HEK293 (cell line): ENCODE data around the gene NSDHL.

ENCODE experiments used
- YY1 ChIP-seq: fragments of 450-650 bp; formaldehyde crosslinking; IDR thresholded peaks from 2 replicates; pipeline ENCODE4 v1.5.1; 2018; ENCODE audit warnings: missing biosample characterization, missing genetic modification characterization
- ZNF473 ChIP-seq: fragments of 450-650 bp; formaldehyde crosslinking; IDR thresholded peaks from 2 replicates; pipeline ENCODE4 v1.5.1; 2017; ENCODE audit warnings: missing biosample characterization, missing genetic modification characterization

DNA sequence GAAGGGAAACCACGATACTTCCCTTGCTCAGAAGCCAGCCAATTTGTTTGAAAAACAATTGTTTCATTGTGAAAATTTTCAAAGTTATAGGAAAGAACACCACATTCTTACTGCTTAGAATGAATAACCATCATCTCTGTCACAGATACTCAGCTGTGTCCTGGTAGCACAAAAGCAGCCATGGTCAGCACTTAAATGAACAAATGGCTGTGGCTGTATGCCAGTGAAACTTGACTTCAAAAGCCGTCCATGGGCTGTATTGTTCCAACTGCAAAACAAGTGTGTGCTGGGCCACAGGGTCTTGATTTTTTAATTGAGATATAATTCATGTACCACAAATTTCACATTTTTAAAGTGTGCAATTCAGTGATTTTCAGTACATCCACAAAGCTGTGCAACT is 19.6 kb downstream of the NSDHL start:
- TF ChIP-seq ZNF473 (no peak), YY1 (tag by site-specific recombination) (no peak)
